Choroid plexus epithelial cell (primary cell): ENCODE measurements around the gene FMNL2.
A peak's percentile ranks its signal among the peaks of the same experiment; 100 is the strongest.

Experiments used
- DNase-seq: peaks from one replicate; pipeline ENCODE4 v3.0.0-alpha.2; 2010; ENCODE audit warnings: low read depth
- H3K4me3 ChIP-seq: 2 replicates; pipeline ENCODE4 v1.5.1; 2011; ENCODE audit warnings: low read depth, mild to moderate bottlenecking, control low read depth, low read length, moderate library complexity
- CTCF ChIP-seq: conservative IDR thresholded peaks from 2 replicates; pipeline ENCODE4 v1.5.1; 2011; ENCODE audit warnings: low read depth, mild to moderate bottlenecking, control low read depth, inconsistent platforms, low read length, moderate library complexity

The FMNL2 gene

GRCh38 chr2:152555048-152555447 lies 220.1 kb downstream of the FMNL2 start:
- DNase-seq, result peak; percentile 61
- H3K4me3 ChIP-seq, result no peak overlapping the region
- TF ChIP-seq CTCF, result peak; percentile 72

DNA sequence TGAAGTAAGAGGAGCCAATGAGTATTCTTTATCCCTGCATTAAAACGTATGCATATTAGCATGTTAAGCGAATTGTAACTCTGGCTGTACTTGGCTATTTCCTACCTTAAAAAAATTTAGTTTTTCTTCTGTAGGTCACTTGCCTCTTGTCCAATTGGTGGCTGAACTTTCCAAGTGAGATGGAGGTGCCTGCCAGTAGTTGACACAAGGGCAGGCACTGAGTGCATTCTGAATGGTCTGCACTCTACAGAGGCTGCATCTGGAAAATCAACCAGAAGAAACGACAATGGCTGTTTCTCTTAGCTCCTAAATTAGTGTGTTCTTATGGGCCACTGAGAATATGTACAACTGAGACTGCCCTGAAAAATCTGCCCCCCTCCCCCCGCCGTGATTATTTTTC lies 221.5 kb downstream of the FMNL2 start:
- no peak overlapping the region for H3K4me3 ChIP-seq
- no peak for TF ChIP-seq CTCF
- DNase-seq, result no peak

DNA sequence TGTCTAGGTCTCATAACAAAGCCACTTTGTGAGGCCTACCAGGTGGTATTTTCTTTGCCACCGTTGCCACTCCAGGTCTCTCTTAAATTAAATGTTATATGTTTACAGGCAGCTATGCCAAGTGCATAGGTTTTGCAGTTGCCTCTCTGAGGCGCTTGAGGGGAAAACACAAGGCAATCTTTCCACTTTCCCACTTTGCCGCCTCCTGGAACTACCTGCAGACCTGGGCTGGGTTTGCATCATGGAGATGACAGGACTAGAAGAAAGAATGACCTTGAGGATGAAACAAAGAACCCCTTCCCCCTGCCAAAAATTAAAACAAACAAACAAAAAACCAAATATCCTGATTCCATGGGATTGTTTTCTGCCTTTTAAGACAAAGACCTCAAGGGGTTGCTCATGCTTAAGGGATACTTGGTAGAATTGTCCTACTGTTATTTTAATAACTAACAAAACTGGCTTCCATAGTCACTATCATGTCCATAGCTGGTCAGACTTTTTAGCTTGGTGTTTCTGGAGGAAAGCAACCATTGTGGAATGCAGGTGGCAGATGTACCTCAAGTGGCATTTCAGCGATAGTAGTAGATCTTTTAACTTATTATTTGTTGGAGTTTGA lies 222.4 kb downstream of the FMNL2 start:
- no peak for DNase-seq
- no peak for TF ChIP-seq CTCF
- no peak overlapping the region for H3K4me3 ChIP-seq

DNA sequence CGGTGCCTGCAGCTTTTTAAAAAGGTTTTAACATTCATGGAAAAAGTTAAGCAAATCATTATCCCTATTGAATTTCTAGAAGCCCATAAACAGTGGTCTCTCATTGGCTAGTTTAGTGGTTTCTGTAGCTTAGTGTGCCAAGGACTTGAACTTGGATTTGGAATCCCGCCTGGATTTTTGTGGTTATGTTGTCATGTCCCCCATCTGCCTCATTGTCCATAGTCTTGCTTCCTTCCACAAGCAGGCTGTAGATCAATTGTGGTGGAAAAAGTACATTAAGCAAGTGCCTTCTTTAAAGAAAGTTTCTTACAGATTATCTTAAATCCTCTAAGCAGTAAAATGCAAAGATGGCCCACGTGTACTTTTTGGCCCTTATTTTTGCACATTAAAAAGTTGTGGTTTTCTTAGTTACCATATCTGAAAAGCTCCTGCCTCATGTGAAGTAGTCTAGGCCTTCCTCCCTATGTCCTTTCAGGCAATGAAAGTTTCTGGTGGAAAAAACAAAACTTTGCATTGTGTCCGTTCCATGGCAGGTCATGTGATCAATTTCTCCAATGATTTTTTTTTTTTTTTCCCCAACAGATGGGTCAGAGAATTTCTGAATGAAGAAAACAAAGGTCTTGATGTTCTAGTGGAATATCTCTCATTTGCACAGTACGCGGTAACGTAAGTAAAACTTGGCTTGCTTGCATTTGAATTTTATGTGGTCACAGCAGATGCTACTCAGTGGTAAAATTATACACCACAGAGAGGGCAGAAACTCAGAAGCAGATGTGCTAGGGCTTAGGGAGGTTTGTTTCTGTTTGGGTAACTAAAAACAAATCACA lies 223.4 kb downstream of the FMNL2 start:
- DNase-seq, result peak; percentile 91
- no peak for TF ChIP-seq CTCF

GRCh38 chr2:152559008-152559407 lies 224.0 kb downstream of the FMNL2 start:
- TF ChIP-seq CTCF, result no peak
- no peak overlapping the region for H3K4me3 ChIP-seq
- DNase-seq, result no peak

More for the DNA sequence above, 223.4 kb downstream of the FMNL2 start:
- H3K4me3 ChIP-seq, result no peak overlapping the region

DNA sequence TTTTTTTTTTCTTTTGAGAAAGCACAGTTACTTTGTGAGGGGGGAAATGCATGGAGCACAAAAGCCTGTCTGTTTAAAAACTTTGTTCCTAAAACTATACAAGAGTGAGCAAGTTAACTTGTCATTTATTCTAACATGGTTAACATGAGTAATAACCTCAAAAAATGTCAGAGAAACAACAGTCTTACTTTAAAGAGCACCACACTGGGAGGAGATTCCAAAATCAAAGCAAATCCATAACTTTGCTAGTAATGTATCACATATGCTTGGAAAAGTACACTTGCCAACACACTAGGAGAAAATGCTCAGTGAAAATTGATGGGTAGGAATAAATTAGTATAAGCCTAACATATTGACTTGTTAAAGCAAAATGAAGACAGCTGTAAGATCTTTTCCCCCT lies 225.2 kb downstream of the FMNL2 start:
- peak; percentile 52 for DNase-seq
- no peak overlapping the region for H3K4me3 ChIP-seq
- TF ChIP-seq CTCF, result no peak
